IPS DF 19.7 (cell line): Measurements from ENCODE around the gene PTMA.
"Not testable (repeated sequence)": the region's sequence is repeated elsewhere in the genome, so short reads cannot be mapped to it uniquely, and the experiment has no call there.

Experiments used
- DNase-seq: peaks from one replicate; pipeline ENCODE4 v3.0.0-alpha.2; 2013; ENCODE audit warnings: low read depth, low spot score

Gene PTMA

DNA sequence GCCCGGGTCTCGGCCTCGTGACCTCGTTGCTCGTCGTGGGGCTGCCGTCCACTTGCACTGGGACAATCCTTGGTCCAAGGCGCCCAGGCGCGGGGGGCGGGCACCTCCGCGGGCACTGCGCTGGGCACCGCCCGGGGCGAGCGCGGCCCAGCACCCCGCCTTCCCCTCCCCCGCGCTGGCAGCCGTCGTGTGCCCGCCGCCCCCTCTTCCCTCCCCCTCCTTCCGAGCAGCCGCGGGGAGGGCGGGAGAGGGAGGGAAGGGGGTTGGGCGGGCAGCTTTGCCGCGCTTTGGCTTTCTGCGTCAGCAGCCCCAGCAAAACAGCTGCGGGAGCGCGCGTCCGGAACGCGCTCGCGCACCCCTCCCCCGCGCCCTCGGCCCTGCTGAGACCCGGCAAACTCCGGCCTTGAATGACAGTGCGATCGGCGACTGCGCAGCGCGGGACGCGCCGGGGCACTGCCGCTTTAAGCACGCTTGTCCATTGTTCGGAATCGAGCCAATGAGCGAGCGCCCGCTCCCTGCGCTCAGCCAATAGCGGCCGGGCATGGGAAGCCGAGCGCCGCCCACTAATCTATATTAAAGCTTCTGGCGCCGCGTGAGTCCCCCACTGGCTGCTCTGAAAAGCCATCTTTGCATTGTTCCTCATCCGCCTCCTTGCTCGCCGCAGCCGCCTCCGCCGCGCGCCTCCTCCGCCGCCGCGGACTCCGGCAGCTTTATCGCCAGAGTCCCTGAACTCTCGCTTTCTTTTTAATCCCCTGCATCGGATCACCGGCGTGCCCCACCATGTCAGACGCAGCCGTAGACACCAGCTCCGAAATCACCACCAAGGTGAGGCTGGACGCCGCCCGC is at the start of gene PTMA:
TSS of gene PTMA (plus strand) at position 599 of the 846 bp plus-strand sequence. CDS start at position 781, 182 bp downstream.
- peak; percentile 97 for DNase-seq

GRCh38 chr2:231660073-231660472 is 48.3 kb upstream of the PTMA start:
- DNase-seq: not testable (repeated sequence)

- no peak for DNase-seq
Observed at GRCh38 chr2:231660860-231661259, 47.5 kb upstream of the PTMA start.

DNA sequence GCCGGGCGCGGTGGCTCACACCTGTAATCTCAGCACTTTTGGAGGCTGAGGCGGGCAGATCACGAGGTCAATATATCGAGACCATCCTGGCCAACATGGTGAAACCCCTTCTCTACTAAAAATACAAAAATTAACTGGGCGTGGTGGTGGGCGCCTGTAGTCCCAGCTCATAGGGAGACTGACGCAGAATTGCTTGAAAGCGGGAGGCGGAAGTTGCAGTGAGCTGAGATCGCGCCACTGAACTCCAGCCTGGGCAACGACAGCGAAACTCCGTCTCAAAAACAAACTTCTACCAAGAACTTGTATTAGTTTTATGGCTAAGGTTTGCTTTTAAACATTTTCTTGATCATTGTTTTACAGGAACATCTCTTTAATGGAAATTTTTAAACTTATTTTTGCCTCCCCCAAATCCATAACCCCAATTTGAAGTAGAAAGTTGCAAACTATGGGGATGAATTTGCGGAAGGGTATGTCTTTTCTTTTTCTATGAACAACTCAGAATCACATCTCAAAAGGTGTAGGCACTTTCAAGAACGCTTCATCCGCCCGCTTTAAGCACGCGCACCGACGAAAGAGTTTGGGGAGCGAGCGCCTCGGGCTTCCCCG is 46.8 kb upstream of the PTMA start:
- no peak for DNase-seq

DNA sequence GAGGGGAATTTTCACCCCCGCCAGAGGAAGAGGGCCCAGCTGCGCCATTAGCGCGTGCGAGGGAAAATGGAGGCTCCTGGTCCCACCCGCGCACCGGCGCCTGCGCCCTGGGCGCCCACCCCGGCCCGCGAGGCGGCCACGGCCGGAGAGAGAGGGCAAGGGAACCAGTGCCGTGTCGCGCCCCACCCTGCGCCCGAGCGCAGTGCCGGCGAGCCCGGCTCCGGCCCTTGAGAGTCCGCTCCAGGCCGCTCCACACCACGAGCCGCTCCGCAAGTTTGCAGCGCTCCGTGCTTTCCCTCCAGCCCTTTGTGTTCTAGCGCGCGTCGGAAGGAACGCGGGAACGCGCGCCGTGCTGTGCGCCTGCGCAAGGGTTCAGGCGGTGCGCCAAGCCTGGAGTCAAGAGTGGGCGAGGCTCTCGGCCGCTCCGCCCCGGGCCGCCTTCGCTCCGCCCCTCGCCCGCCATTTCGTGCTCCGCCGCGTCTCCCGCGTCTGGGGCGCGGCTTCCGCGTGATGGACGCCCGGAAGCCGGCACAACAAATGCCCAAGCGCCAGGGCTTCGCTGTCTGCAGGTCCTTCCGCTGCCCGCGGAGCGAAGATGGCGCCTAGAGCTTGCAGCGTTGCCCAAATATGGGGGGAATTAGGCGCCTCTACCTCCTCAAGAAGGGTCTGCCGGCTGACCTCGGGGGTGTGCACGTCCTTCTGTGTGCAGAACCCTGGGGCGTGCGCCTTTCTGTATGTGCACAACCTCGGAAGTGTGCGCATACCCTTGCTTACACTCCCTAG is 46.1 kb upstream of the PTMA start:
- no peak for DNase-seq

- no peak for DNase-seq
Observed at GRCh38 chr2:231662811-231663457, 45.4 kb upstream of the PTMA start.

DNA sequence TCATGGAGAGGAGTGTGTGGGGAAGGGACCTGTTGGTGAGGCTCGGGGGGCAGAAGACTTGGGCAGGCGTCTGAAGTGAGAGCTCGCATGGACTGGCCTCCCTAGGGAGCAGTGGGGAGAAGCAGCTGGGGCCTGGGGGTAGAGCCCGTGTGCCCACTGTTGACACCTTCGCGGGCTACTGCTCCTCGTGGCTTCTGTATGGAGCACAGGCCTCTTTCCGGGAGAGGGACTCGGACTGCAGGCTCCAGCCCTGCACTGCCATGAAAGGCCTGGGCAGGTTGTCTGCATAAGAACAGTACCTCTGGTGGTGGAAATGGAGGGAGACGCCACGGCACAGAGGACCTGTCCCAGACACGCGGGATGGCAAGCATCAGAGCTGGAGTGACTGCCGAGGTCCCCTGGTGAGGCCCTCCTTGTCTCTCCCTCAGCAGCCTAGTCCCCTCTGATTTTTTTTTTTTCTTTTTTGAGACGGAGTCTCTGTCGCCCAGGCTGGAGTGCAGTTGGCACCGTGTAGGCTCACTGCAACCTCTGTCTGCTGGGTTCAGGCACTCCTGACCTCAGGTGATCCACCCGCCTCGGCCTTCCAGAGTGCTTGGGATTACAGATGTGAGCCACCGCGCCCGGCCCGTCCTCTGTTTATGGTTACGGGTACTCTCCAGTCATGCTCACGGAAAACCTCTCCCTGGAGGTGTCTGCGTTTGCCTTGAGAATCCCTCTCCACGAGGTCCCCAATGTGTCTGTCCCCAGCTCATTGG is 44.7 kb upstream of the PTMA start:
- no peak for DNase-seq

DNA sequence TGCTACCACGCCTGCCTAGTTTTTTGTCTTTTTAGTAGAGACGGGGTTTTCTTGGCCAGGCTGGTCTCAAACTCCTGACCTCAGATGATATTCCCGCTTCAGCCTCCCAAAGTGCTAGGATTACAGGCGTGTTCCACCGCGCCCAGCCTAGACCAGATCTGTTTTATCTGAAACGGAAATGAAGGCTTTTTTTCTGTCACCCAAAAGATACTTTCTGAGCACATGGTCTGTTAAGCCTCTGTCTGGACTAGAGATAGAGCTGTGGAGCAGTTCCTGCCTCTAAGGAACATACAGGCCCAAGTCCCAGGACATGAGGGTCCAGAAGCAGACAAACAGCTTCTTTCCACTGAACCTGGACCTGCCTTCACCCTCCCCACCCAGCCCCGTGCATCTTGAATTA is 43.6 kb upstream of the PTMA start:
- DNase-seq: no peak

DNA sequence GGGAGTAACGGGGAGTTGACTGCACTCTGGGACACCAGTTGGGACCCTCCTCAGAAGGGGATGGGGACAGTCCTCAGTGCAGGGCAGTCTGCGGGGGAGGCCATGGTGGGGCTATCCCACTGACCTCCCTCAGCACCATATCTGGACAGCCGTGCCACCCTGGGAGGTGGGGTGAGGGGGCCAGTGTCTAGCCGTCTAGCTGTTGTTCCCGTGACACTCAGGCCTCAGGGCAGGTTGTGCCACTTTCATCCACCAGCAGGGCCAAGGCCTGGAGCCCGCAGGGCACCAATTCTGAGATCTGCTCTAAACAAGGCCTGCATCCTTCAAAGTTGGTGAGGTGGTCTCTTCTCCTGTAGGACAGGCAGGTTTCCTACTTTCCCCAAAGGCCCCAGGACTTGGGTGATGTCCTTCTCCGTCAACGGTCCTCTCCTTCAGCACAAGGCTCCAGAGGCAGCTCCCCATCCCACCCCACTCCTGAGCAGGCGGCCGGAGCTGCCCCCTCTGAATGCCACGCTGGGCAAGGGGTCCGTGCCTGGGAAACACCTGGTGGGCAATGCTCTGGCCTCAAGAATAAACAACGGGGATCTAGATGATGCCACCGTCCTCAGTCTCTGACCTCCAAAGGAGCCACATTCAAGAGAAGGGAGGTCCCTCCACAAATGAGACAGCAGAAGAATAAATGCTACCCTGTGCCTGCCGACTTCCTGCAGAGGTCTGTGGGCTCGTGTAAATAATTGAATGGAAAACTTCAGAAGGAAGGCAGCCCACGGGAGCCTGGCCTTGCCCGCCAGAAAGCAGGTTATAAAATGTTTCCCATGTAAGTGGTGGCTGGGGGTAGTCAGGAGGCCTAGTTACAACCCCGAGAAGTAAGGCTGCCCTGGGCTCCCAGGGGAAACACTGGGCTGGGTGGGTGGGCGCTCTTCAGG is 42.8 kb upstream of the PTMA start:
- DNase-seq: no peak

- no peak for DNase-seq
Observed at GRCh38 chr2:231666171-231667095, 41.9 kb upstream of the PTMA start.

DNA sequence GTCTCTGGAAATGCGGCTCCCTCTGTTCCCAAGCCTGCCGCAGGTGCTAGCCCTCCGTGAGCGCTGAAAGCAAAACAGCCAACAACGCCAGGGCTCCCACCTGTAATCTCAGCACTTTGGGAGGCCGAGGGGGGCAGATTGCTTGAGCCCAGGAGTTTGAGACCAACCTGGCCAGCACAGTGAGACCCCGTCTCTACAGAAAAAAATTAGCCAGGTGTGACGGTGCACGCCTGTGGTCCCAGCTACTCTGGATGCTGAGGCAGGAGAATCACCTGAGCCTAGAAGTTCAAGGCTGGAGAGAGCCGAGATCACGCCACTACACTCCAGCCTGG is 41.3 kb upstream of the PTMA start:
- no peak for DNase-seq

DNA sequence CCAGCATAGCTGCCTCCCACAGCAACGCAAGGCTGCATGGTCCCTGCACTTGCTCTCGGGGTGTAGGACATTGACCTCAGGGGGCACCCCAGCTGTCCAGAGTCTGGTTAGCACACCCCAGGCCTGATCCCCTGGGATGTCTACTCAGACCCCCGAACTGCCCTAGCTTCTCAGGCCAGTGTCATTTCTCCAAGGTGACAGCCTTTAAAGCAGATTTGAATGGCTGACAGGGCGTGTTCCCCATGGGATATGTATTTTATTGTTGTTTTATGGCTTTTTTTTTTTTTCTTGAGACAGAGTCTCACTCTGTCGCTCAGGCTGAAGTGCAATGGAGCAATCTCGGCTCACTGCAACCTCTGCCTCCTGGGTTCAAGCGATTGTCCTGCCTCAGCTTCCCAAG is 40.8 kb upstream of the PTMA start:
- DNase-seq: no peak

DNA sequence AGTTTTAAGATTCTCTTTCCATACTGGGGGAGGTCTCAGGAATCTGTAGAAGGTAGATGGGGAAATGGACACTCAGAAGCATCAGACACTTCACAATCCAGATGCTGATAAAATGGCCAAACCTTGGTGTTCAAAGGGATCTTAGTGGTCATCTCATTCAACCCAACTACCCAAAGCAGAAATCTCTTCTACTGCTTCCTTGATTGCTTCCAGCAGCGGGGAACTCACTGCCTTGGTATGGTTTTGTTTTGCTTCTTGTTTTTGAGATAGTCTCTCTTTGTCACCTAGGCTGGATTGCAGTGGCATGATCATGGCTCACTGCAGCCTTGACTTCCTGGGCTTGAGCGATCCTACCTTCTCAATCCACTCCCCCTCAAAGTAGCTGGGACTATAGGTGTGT is 39.3 kb upstream of the PTMA start:
- DNase-seq: no peak

- DNase-seq: no peak
Observed at GRCh38 chr2:231671270-231672050, 36.9 kb upstream of the PTMA start.

- DNase-seq: no peak
Observed at GRCh38 chr2:231672617-231673347, 35.5 kb upstream of the PTMA start.

DNA sequence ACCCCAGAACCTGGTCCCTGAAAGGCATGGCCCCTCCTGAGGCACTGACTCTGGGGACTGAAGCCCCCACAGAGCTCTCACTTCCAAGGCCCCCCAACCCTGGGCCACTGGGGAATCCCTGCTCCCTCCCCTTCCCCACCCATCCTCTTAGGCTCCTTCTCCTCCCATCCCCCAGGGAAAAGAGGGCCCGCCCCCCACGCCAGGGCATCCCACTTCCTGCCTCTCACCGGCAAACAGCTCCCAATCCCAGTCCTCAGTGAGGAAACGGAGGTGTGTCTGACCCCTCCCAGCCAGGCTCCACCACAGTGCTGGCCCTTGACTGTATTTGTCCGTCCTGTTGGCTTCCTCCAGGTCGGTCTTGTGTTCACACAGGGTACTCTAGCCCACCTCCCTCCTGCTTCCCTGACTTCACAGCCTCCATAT is 35.0 kb upstream of the PTMA start:
- no peak for DNase-seq

DNA sequence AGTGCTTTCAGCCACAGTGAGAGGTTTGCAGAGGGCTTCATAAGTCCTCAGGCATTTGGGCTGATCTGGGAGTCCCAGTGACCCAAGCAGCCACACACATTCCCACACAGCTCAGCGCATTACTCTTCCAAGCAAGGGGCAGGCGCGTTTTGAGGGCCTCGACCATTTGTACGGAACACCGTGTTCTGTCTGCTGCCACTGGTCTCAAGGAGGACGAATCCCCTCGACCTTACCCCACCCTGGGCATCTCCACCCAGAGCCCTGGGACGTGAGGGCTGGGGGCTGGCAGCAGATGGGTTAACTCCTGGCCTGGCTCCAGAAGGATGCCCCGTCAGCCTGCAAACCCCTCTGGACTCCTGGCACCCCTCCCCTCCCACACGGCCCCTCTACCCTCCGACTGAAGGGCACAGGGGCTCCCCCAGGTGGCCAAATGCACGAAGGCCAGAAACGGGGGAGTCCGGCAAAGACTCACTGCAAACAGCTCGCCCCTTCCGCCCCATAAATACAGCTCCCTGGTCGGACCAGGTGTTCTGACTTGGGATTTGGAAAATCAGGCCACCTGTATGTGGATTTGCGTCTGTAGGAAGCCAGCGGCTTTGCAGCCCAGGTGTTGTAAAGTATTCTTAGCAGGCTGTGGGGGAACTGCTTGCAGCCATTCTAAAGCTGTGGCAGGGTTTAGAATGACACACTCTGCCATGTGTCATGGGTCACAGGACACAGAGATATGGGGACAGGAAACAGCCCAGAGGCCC is 33.6 kb upstream of the PTMA start:
- DNase-seq: no peak
